Liver (tissue), 9 donors: Measurements from ENCODE around the gene CYP2S1. TPM values are rescaled to one million over a fixed set of nuclear protein-coding genes. Genes with fewer than 3 reads are reported as not detected.

Experiments used
- DNase-seq: peaks from one replicate; pipeline ENCODE4 v3.0.0-alpha.2; 2017; ENCODE audit warnings: low spot score
- H3K27ac ChIP-seq, 2 donors: one replicate each; pipeline ENCODE4 v1.7.0; 2013; ENCODE audit warnings: inconsistent platforms in 2 of 2, low read length in 2 of 2, control low read depth in 1 of 2, low read depth in 1 of 2, mild to moderate bottlenecking in 1 of 2
- H3K27me3 ChIP-seq, 4 donors: one replicate each; pipeline versions ENCODE4 v1.6.1 to v1.7.0; 2013; ENCODE audit warnings: low read length in 3 of 4, inconsistent platforms in 1 of 4, mild to moderate bottlenecking in 1 of 4, moderate library complexity in 1 of 4; ENCODE audit not compliant: control insufficient read depth in 4 of 4, insufficient read depth in 4 of 4
- H3K36me3 ChIP-seq, 4 donors: one replicate each; pipeline versions ENCODE4 v1.6.1 to v1.7.0; 2013; ENCODE audit warnings: low read length in 3 of 4, mild to moderate bottlenecking in 3 of 4, low read depth in 1 of 4, moderate library complexity in 1 of 4; ENCODE audit not compliant: control insufficient read depth in 4 of 4, insufficient read depth in 3 of 4
- H3K4me1 ChIP-seq, 4 donors: one replicate each; pipeline versions ENCODE4 v1.6.1 to v1.7.0; 2013; ENCODE audit warnings: low read length in 3 of 4, mild to moderate bottlenecking in 3 of 4, moderate library complexity in 1 of 4; ENCODE audit not compliant: control insufficient read depth in 4 of 4, insufficient read depth in 4 of 4
- H3K4me3 ChIP-seq, 3 donors: one replicate each; pipeline versions ENCODE4 v1.6.1 to v1.7.0; 2013; ENCODE audit warnings: low read length in 3 of 3, control low read depth in 1 of 3, low read depth in 1 of 3, mild to moderate bottlenecking in 1 of 3
- H3K9ac ChIP-seq, 2 donors: one replicate each; pipeline ENCODE4 v1.7.0; 2013; ENCODE audit warnings: low read length in 2 of 2, mild to moderate bottlenecking in 2 of 2, moderate library complexity in 2 of 2, control low read depth in 1 of 2, low read depth in 1 of 2
- H3K9me3 ChIP-seq, 4 donors: one replicate each; pipeline versions ENCODE4 v1.6.1 to v1.7.0; 2013; ENCODE audit warnings: low read length in 3 of 4; ENCODE audit not compliant: control insufficient read depth in 4 of 4
- FOXA2 ChIP-seq: IDR thresholded peaks from 2 replicates; pipeline ENCODE4 v1.6.1; 2016; ENCODE audit warnings: antibody characterized with exemption
- GABPA ChIP-seq, 2 donors: IDR thresholded peaks in 1 of 2; conservative IDR thresholded peaks in 1 of 2; 2 replicates each; pipeline ENCODE4 v1.6.1; 2016; ENCODE audit warnings: antibody characterized with exemption in 2 of 2, mild to moderate bottlenecking in 1 of 2, moderate library complexity in 1 of 2
- HNF4A ChIP-seq, 2 donors: conservative IDR thresholded peaks; 2 replicates each; pipeline ENCODE4 v1.6.1; 2016; ENCODE audit warnings: antibody characterized with exemption in 2 of 2, mild to moderate bottlenecking in 2 of 2
- NR2F2 ChIP-seq: IDR thresholded peaks from 2 replicates; pipeline ENCODE4 v1.6.1; 2016; ENCODE audit warnings: antibody characterized with exemption
- REST ChIP-seq: IDR thresholded peaks from 2 replicates; pipeline ENCODE4 v1.6.1; 2016; ENCODE audit warnings: antibody characterized with exemption, mild to moderate bottlenecking
- RXRA ChIP-seq, 2 donors: IDR thresholded peaks; 2 replicates each; pipeline ENCODE4 v1.6.1; 2017 to 2018; ENCODE audit warnings: antibody characterized with exemption in 2 of 2, mild to moderate bottlenecking in 1 of 2
- SP1 ChIP-seq: IDR thresholded peaks from 2 replicates; pipeline ENCODE4 v1.6.1; 2018; ENCODE audit warnings: antibody characterized with exemption, mild to moderate bottlenecking
- YY1 ChIP-seq: IDR thresholded peaks from 2 replicates; pipeline ENCODE4 v1.6.1; 2016; ENCODE audit warnings: antibody characterized with exemption, mild to moderate bottlenecking
- ZBTB33 ChIP-seq: IDR thresholded peaks from 2 replicates; pipeline ENCODE4 v1.6.1; 2016; ENCODE audit warnings: antibody characterized with exemption
- WGBS: extraction: QIAGEN DNeasy Blood & Tissue Kit; methylation state at CpG from one replicate; pipeline ENCODE4 v1.1.7; 2013; 5-methylcytosine and 5-hydroxymethylcytosine counted together
- polyA plus RNA-seq, 2 donors: library from polyadenylated mRNA; stranded (reverse) in 1 of 2; unstranded in 1 of 2; fragments of 200-250 nt in 1 of 2; fragments of >200 nt in 1 of 2; fragmentation: Nextera tagmentation in 1 of 2; extraction: Ambion mirVana in 1 of 2; gene quantifications; one replicate each; pipeline versions ENCODE4 v1.2.1 to v1.2.3, GENCODE V29; 2013 to 2015
- total RNA-seq, 2 donors: library from RNA; depleted of rRNA; stranded (reverse); fragments of >200 nt; gene quantifications; one replicate each; pipeline ENCODE4 v1.2.3, GENCODE V29; 2014
- TF ChIP-seq, protein P1 (sequence below): IDR thresholded peaks from 2 replicates; pipeline ENCODE4 v1.6.1; 2016; ENCODE audit warnings: antibody characterized with exemption
- TF ChIP-seq, protein P2 (sequence below): fragments of 150-350 bp; IDR thresholded peaks from 2 replicates; pipeline ENCODE4 v1.5.1; 2017; ENCODE audit warnings: improper control_type of control experiment, low read depth, low read length; ENCODE audit not compliant: missing input control
- TF ChIP-seq, protein P3 (sequence below): IDR thresholded peaks from 2 replicates; pipeline ENCODE4 v1.6.1; 2016; ENCODE audit warnings: antibody characterized with exemption
- donor health status: healthy.
- donor health status: healthy.
- donor health status: healthy.
- donor health status: healthy.
- donor health status: healthy.

Gene CYP2S1
- total and polyA plus RNA-seq, 4 donors = 0.35 to 1.9 (median 1.5) TPM

- no peak overlapping the region for H3K4me3 ChIP-seq
- WGBS = 98% methylated on average over 3 of the region's 3 CpGs
- TF ChIP-seq REST = no peak
- TF ChIP-seq ZBTB33 = no peak
- TF ChIP-seq, protein P1, sequence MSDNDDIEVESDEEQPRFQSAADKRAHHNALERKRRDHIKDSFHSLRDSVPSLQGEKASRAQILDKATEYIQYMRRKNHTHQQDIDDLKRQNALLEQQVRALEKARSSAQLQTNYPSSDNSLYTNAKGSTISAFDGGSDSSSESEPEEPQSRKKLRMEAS = no peak
- TF ChIP-seq, protein P2, sequence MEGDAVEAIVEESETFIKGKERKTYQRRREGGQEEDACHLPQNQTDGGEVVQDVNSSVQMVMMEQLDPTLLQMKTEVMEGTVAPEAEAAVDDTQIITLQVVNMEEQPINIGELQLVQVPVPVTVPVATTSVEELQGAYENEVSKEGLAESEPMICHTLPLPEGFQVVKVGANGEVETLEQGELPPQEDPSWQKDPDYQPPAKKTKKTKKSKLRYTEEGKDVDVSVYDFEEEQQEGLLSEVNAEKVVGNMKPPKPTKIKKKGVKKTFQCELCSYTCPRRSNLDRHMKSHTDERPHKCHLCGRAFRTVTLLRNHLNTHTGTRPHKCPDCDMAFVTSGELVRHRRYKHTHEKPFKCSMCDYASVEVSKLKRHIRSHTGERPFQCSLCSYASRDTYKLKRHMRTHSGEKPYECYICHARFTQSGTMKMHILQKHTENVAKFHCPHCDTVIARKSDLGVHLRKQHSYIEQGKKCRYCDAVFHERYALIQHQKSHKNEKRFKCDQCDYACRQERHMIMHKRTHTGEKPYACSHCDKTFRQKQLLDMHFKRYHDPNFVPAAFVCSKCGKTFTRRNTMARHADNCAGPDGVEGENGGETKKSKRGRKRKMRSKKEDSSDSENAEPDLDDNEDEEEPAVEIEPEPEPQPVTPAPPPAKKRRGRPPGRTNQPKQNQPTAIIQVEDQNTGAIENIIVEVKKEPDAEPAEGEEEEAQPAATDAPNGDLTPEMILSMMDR = no peak
- TF ChIP-seq GABPA (IDR thresholded peaks at IDR 0.05 in 1 of 2, conservative IDR thresholded peaks at IDR 0.05 in 1 of 2) = no peak
- TF ChIP-seq, protein P3, sequence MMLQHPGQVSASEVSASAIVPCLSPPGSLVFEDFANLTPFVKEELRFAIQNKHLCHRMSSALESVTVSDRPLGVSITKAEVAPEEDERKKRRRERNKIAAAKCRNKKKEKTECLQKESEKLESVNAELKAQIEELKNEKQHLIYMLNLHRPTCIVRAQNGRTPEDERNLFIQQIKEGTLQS = no peak
- TF ChIP-seq FOXA2 = no peak
- TF ChIP-seq SP1 = no peak
- no peak for TF ChIP-seq YY1
- no peak for TF ChIP-seq HNF4A (conservative IDR thresholded peaks at IDR 0.05)
- TF ChIP-seq RXRA (IDR thresholded peaks at IDR 0.05) = no peak
- TF ChIP-seq NR2F2 = no peak
- H3K9ac ChIP-seq = no peak overlapping the region
- no peaks in the 10 kb centered on the region for H3K9me3 ChIP-seq
- DNase-seq = no peak
- no peaks in the 10 kb centered on the region for H3K36me3 ChIP-seq
- H3K27me3 ChIP-seq = no peaks in the 10 kb centered on the region
- H3K27ac ChIP-seq = no peak overlapping the region
- H3K4me1 ChIP-seq = peaks cover 0 to 11% (median 7%) of the 10 kb centered on the region in 4 donors
Measured at GRCh38 chr19:41230067-41230857, 37.2 kb downstream of the CYP2S1 start.

GRCh38 chr19:41232686-41233085 lies 39.7 kb downstream of the CYP2S1 start:
- 93% methylated on average over 8 of the region's 8 CpGs for WGBS
- Histone ChIP-seq H3K27ac (no peak overlapping the region), H3K36me3 (no peaks in the 10 kb centered on the region), H3K9ac (no peak overlapping the region), H3K9me3 (no peaks in the 10 kb centered on the region), H3K27me3 (no peaks in the 10 kb centered on the region), H3K4me3 (no peak overlapping the region), H3K4me1 (no peaks in the 10 kb centered on the region)
- DNase-seq = no peak
- TF ChIP-seq, protein P1 = no peak
